K562 (cell line): ENCODE measurements around the gene NXF3. TPM values are rescaled to one million over a fixed set of nuclear protein-coding genes. Genes with fewer than 3 reads are reported as not detected.

Experiments used
- CBX5 ChIP-seq: IDR thresholded peaks from 2 replicates; pipeline ENCODE4 v1.6.1; 2014; ENCODE audit warnings: low read depth, borderline replicate concordance
- CTBP1 ChIP-seq: fragments of 450-650 bp; IDR thresholded peaks from 2 replicates; pipeline ENCODE4 v1.6.1; 2016; ENCODE audit warnings: borderline replicate concordance
- EP300 ChIP-seq: IDR thresholded peaks from 2 replicates; pipeline ENCODE4 v1.6.1; 2012; ENCODE audit warnings: low read length, improper control_type of control experiment
- FUS ChIP-seq: fragments of 200-400 bp; formaldehyde crosslinking; optimal IDR thresholded peaks from 2 replicates; pipeline ENCODE3; 2017; ENCODE audit warnings: low read depth, low read length
- GABPB1 ChIP-seq: sonication (generic); formaldehyde crosslinking; IDR thresholded peaks from 2 replicates; pipeline ENCODE4 v1.8.0; 2022; ENCODE audit warnings: mild to moderate bottlenecking, missing genetic modification reagents
- HINFP ChIP-seq: fragments of 450-650 bp; conservative IDR thresholded peaks from 2 replicates; pipeline ENCODE4 v1.6.1; 2016; ENCODE audit warnings: missing genetic modification characterization, low read depth, mild to moderate bottlenecking, control low read depth, missing compliant biosample characterization
- HNRNPK ChIP-seq: fragments of 200-400 bp; formaldehyde crosslinking; IDR thresholded peaks from one replicate; pipeline ENCODE4 v1.6.1; 2018; ENCODE audit warnings: mild to moderate bottlenecking, low read depth, low read length; ENCODE audit not compliant: poor library complexity, severe bottlenecking
- MAFG ChIP-seq: fragments of 450-650 bp; conservative IDR thresholded peaks from 2 replicates; pipeline ENCODE4 v1.6.1; 2016; ENCODE audit warnings: missing genetic modification characterization, missing compliant biosample characterization
- MBD2 ChIP-seq: sonication (generic); IDR thresholded peaks from 2 replicates; pipeline ENCODE4 v1.6.1; 2016; ENCODE audit warnings: low read depth, borderline replicate concordance
- MEIS2 ChIP-seq: fragments of 450-650 bp; IDR thresholded peaks from 2 replicates; pipeline ENCODE4 v1.6.1; 2014; ENCODE audit warnings: mild to moderate bottlenecking; ENCODE audit not compliant: partially characterized antibody
- NRF1 ChIP-seq, 2 experiments: fragments of 450-650 bp; IDR thresholded peaks in 1 of 2; conservative IDR thresholded peaks in 1 of 2; 2 replicates each; pipeline ENCODE4 v1.6.1; 2014; ENCODE audit warnings: mild to moderate bottlenecking in 2 of 2
- SP1 ChIP-seq: sonication (generic); formaldehyde crosslinking; IDR thresholded peaks from 2 replicates; pipeline ENCODE4 v1.8.1; 2022; ENCODE audit warnings: mild to moderate bottlenecking, missing genetic modification reagents
- SRSF3 ChIP-seq: fragments of 200-400 bp; formaldehyde crosslinking; IDR thresholded peaks from 2 replicates; pipeline ENCODE4 v1.6.1; 2016; ENCODE audit warnings: mild to moderate bottlenecking, low read length, moderate library complexity; ENCODE audit not compliant: insufficient read depth
- ZBTB43 ChIP-seq: sonication (generic); formaldehyde crosslinking; IDR thresholded peaks from 2 replicates; pipeline ENCODE4 v1.8.0; 2023; ENCODE audit warnings: mild to moderate bottlenecking, missing genetic modification reagents
- ZNF217 ChIP-seq: sonication (generic); formaldehyde crosslinking; IDR thresholded peaks from 2 replicates; pipeline ENCODE4 v1.8.0; 2022; ENCODE audit warnings: mild to moderate bottlenecking, missing genetic modification reagents
- ZNF354B ChIP-seq: fragments of 250-450 bp; sonication (Bioruptor Pico); IDR thresholded peaks from 2 replicates; pipeline ENCODE4 v1.4.0; 2020
- ZNF518B ChIP-seq: fragments of 250-450 bp; sonication (Bioruptor Pico); IDR thresholded peaks from 2 replicates; pipeline ENCODE4 v1.5.0; 2021; ENCODE audit warnings: mild to moderate bottlenecking, moderate library complexity
- polyA plus RNA-seq, 8 experiments: library from polyadenylated mRNA; depleted of rRNA in 4 of 8; stranded (reverse) in 5 of 8; unstranded in 3 of 8; fragments of >200 nt; fragmentation: Nextera tagmentation in 2 of 8; fragmentation: Illumina TruSeq in 1 of 8; extraction: Ambion mirVana in 2 of 8; extraction: Trizol in 1 of 8; gene quantifications; 2 replicates each; pipeline versions ENCODE4 v1.2.1 to v1.2.3, GENCODE V29; 2011 to 2014; ENCODE audit warnings: inconsistent platforms in 1 of 8, missing spikeins in 1 of 8
- total RNA-seq, 7 experiments: library from RNA; depleted of rRNA in 6 of 7; stranded (reverse); fragments of >200 nt in 6 of 7; fragmentation: Illumina TruSeq in 2 of 7; extraction: Trizol in 2 of 7; gene quantifications; 2 replicates each; pipeline versions ENCODE4 v1.2.1 to v1.2.3, GENCODE V29; 2011 to 2021; ENCODE audit warnings: low replicate concordance in 1 of 7
- TF ChIP-seq, protein P1 (sequence below): fragments of 250-450 bp; sonication (Bioruptor Pico); IDR thresholded peaks from 2 replicates; pipeline ENCODE4 v1.4.0; 2020; ENCODE audit warnings: mild to moderate bottlenecking, moderate library complexity

The NXF3 gene
- total and polyA plus RNA-seq, 9 of the 15 experiments (the other 6 are each of a cell fraction or from before 2014, with no cell fraction given) = 0.18 to 0.40 (median 0.28) TPM; not detected in 2

- TF ChIP-seq ZNF518B (no peak), ZNF217 (no peak), ZBTB43 (no peak), ZNF354B (CRISPR knock-in tag) (no peak), SRSF3 (no peak), MAFG (peak; percentile 82), GABPB1 (no peak; the same call in 1 of the 2 replicates), CBX5 (no peak), CTBP1 (peak; percentile 86), FUS (no peak), HINFP (tag) (no peak), MEIS2 (peak; percentile 98), MBD2 (peak; percentile 69), HNRNPK (no peak), NRF1 (conservative IDR thresholded peaks at IDR 0.05 in 1 of 2, IDR thresholded peaks at IDR 0.05 in 1 of 2) (no peak; a peak in 1 of 4 replicates), EP300 (peak; percentile 93), SP1 (CRISPR knock-in tag) (peak; percentile 63; the same call in 1 of the 2 replicates)
- TF ChIP-seq, protein P1, sequence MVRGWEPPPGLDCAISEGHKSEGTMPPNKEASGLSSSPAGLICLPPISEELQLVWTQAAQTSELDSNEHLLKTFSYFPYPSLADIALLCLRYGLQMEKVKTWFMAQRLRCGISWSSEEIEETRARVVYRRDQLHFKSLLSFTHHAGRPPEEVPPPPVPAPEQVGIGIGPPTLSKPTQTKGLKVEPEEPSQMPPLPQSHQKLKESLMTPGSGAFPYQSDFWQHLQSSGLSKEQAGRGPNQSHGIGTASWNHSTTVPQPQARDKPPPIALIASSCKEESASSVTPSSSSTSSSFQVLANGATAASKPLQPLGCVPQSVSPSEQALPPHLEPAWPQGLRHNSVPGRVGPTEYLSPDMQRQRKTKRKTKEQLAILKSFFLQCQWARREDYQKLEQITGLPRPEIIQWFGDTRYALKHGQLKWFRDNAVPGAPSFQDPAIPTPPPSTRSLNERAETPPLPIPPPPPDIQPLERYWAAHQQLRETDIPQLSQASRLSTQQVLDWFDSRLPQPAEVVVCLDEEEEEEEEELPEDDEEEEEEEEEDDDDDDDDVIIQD (CRISPR knock-in tag) = no peak
These were observed 8.5 kb upstream of the NXF3 start (continued) for GRCh38 chrX:103101299-103102042.
